ENCODE data around the gene CDK9.

DNA sequence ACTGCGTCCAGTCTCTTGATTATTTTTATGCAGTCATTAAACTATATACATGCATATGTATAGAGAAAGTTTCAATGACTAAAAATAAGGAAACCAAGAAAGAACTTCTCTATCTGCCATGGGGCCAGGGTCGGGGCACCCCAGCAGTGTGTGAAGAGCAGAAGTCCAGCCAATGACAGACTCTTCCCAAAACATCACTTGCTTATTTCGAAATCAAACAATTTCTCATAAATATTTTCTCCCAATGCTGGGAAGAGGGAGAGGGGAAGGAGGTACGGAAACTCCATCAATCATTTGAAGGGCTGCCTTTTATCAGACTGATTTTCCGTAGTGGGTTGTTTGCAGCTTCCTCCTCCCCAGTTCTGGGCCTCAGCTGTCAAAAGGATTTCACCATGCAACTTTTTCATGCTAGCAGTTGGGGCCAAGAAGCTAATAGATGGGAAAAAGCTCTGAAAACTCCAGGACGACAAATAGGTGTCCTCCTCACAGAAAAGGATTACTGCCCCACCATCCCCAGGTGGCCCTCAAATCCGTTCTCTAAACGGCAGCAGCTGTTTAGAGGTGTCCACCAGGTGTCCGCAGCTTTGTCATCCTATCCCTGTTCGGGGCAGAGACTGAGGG, 16.2 kb downstream of the CDK9 start:
- TF ChIP-seq, protein P1, sequence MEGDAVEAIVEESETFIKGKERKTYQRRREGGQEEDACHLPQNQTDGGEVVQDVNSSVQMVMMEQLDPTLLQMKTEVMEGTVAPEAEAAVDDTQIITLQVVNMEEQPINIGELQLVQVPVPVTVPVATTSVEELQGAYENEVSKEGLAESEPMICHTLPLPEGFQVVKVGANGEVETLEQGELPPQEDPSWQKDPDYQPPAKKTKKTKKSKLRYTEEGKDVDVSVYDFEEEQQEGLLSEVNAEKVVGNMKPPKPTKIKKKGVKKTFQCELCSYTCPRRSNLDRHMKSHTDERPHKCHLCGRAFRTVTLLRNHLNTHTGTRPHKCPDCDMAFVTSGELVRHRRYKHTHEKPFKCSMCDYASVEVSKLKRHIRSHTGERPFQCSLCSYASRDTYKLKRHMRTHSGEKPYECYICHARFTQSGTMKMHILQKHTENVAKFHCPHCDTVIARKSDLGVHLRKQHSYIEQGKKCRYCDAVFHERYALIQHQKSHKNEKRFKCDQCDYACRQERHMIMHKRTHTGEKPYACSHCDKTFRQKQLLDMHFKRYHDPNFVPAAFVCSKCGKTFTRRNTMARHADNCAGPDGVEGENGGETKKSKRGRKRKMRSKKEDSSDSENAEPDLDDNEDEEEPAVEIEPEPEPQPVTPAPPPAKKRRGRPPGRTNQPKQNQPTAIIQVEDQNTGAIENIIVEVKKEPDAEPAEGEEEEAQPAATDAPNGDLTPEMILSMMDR (IDR thresholded peaks at IDR 0.05; ENCODE audit: insufficient read depth, low read length), result no peak
- TF ChIP-seq POLR2AphosphoS5 (IDR thresholded peaks at IDR 0.05; ENCODE audit: low read depth) (no peak), GABPA (IDR thresholded peaks at IDR 0.05; ENCODE audit: low read depth) (no peak)
- TF ChIP-seq, protein P2, sequence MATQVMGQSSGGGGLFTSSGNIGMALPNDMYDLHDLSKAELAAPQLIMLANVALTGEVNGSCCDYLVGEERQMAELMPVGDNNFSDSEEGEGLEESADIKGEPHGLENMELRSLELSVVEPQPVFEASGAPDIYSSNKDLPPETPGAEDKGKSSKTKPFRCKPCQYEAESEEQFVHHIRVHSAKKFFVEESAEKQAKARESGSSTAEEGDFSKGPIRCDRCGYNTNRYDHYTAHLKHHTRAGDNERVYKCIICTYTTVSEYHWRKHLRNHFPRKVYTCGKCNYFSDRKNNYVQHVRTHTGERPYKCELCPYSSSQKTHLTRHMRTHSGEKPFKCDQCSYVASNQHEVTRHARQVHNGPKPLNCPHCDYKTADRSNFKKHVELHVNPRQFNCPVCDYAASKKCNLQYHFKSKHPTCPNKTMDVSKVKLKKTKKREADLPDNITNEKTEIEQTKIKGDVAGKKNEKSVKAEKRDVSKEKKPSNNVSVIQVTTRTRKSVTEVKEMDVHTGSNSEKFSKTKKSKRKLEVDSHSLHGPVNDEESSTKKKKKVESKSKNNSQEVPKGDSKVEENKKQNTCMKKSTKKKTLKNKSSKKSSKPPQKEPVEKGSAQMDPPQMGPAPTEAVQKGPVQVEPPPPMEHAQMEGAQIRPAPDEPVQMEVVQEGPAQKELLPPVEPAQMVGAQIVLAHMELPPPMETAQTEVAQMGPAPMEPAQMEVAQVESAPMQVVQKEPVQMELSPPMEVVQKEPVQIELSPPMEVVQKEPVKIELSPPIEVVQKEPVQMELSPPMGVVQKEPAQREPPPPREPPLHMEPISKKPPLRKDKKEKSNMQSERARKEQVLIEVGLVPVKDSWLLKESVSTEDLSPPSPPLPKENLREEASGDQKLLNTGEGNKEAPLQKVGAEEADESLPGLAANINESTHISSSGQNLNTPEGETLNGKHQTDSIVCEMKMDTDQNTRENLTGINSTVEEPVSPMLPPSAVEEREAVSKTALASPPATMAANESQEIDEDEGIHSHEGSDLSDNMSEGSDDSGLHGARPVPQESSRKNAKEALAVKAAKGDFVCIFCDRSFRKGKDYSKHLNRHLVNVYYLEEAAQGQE (IDR thresholded peaks at IDR 0.05; ENCODE audit: insufficient replicate concordance, low read depth), result no peak

Measured in HL-60 (cell line).